ENCODE data around the gene PNPLA5. TPM values are rescaled to one million over a fixed set of nuclear protein-coding genes. Genes with fewer than 3 reads are reported as not detected.
"Not testable (repeated sequence)": the region's sequence is repeated elsewhere in the genome, so short reads cannot be mapped to it uniquely, and the experiment has no call there.

The PNPLA5 gene
- total RNA-seq, 2 experiments from 2014 or later: not detected

GRCh38 chr22:43919106-43919973, 27.5 kb upstream of the PNPLA5 start:
- Mint-ChIP-seq H3K27ac (no peak overlapping the region), H3K27me3 (peaks cover 20% of the 10 kb centered on the region), H3K4me3 (no peak overlapping the region), H3K9me3 (no peaks in the 10 kb centered on the region), H3K36me3 (no peaks in the 10 kb centered on the region), H3K4me1 (peaks cover 3% of the 10 kb centered on the region)
- DNase-seq: no peak
- ATAC-seq (ENCODE audit: low read depth): no peak
- POLR2A ChIA-PET: no interaction called here

DNA sequence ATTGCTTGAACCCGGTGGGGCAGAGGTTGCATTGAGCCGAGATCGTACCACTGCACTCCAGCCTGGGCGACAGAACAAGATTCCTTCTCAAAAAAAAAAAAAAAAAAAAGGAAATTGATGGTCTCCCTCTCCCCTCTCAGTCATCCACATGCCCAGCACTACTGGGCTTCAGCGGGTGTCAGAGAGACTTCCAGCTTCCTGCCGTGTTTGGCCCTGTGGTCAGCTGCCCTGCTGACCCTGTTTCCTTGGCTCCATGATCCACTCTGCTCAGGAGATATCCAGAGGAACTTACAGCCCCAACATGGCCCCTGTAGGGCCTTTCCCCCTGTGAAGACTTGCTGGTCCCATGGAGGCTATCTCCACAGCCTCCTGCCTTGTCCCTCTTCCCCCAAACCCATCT, 25.7 kb upstream of the PNPLA5 start:
- DNase-seq: no peak
- H3K36me3 Mint-ChIP-seq: no peaks in the 10 kb centered on the region

GRCh38 chr22:43911351-43911750, 19.5 kb upstream of the PNPLA5 start:
- H3K27ac Mint-ChIP-seq: no peak overlapping the region
- no peak overlapping the region for H3K4me3 Mint-ChIP-seq
- DNase-seq: no peak
- POLR2A ChIA-PET: no interaction called here
- H3K9me3 Mint-ChIP-seq: no peaks in the 10 kb centered on the region
- H3K36me3 Mint-ChIP-seq: no peaks in the 10 kb centered on the region
- H3K27me3 Mint-ChIP-seq: peaks cover 27% of the 10 kb centered on the region
- no peak for ATAC-seq (ENCODE audit: low read depth)
- no peaks in the 10 kb centered on the region for H3K4me1 Mint-ChIP-seq

More for the DNA sequence above, 25.7 kb upstream of the PNPLA5 start:
- POLR2A ChIA-PET: no interaction called here
- no peak for ATAC-seq (ENCODE audit: low read depth)
- Mint-ChIP-seq H3K27ac (no peak overlapping the region), H3K27me3 (peaks cover 21% of the 10 kb centered on the region), H3K4me3 (no peak overlapping the region), H3K4me1 (no peaks in the 10 kb centered on the region), H3K9me3 (no peaks in the 10 kb centered on the region)

DNA sequence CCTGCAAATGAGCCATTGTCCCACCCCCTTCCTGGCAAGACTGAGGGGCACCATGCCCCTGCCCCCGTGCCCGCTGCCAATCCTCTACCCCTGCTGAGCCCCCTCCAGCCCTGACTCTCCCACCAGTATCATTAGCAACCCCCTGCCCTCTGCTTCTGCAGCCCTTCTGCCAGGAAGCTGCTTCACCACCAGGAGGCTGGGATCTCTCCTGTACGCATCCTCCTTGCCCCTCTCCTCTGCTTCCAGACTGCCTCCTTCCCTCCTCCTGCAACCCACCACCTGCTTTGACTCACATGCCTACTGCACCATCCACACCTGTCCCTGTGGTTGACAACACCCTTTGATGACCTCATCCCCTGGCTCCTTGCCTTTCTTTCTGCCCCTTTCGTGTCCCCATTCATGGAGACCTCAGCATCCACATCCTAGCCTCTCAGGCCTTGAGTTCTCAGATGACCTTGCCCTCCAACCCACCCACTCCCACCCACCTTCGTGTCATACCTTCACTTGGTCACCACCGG, 18.4 kb upstream of the PNPLA5 start:
- Mint-ChIP-seq H3K27ac (no peak overlapping the region), H3K9me3 (no peaks in the 10 kb centered on the region), H3K36me3 (no peaks in the 10 kb centered on the region), H3K27me3 (peaks cover 27% of the 10 kb centered on the region), H3K4me1 (no peaks in the 10 kb centered on the region), H3K4me3 (no peak overlapping the region)
- POLR2A ChIA-PET: no interaction called here
- no peak for DNase-seq
- no peak for ATAC-seq (ENCODE audit: low read depth)

DNA sequence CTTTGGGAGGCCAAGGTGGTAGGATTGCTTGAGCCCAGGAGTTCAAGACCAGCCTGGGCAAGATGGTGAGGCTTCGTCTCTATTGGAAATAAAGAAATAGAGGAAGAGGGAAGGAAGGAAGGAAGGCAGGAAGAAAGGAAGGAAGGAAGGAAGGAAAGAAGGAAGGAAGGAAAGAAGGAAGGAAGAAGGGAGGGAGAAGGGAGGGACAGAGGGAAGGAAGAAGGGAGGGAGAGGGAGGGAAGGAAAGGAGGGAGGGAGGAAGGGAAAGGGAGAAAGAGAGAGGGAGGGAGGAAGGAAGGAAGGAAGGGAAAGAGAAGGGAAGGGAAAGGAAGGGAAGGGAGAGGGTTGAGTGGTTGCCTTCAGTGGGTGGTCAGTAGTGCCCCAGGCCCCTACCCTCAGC, 17.9 kb upstream of the PNPLA5 start:
- Mint-ChIP-seq H3K36me3 (no peaks in the 10 kb centered on the region), H3K4me1 (no peaks in the 10 kb centered on the region), H3K27ac (no peak overlapping the region), H3K9me3 (no peaks in the 10 kb centered on the region), H3K4me3 (no peak overlapping the region), H3K27me3 (peaks cover 27% of the 10 kb centered on the region)
- ATAC-seq (ENCODE audit: low read depth) (no peak), DNase-seq (no peak)
- POLR2A ChIA-PET: no interaction called here

- Mint-ChIP-seq H3K9me3 (no peaks in the 10 kb centered on the region), H3K4me1 (no peaks in the 10 kb centered on the region), H3K27me3 (peaks cover 5% of the 10 kb centered on the region), H3K36me3 (no peaks in the 10 kb centered on the region), H3K27ac (no peak overlapping the region), H3K4me3 (no peak overlapping the region)
- no peak for ATAC-seq (ENCODE audit: low read depth)
- DNase-seq: no peak
- POLR2A ChIA-PET: no interaction called here
Observed at GRCh38 chr22:43905681-43906080, 13.9 kb upstream of the PNPLA5 start.

DNA sequence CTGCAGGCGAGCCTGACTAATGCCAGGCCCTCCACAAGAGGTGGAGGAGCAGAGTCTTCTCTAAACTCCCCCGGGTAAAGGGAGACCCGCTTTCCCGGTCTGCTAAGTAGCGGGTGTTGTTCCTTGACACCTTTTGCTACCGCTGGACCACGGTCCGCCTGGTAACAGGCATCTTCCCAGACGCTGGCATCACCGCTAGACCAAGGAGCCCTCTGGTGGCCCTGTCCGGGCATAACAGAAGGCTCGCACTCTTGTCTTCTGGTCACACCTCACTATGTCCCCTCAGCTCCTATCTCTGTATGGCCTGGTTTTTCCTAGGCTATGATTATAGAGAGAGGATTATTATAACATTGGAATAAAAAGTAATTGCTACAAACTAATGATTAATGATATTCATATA, 12.6 kb upstream of the PNPLA5 start:
- H3K27me3 Mint-ChIP-seq; DNase-seq; ATAC-seq (ENCODE audit: low read depth); H3K27ac Mint-ChIP-seq; POLR2A ChIA-PET; H3K36me3 Mint-ChIP-seq; H3K9me3 Mint-ChIP-seq; H3K4me3 Mint-ChIP-seq; H3K4me1 Mint-ChIP-seq: not testable (repeated sequence)

- H3K27me3 Mint-ChIP-seq; H3K36me3 Mint-ChIP-seq; H3K27ac Mint-ChIP-seq; H3K4me1 Mint-ChIP-seq; ATAC-seq (ENCODE audit: low read depth); H3K4me3 Mint-ChIP-seq; POLR2A ChIA-PET; DNase-seq; H3K9me3 Mint-ChIP-seq: not testable (repeated sequence)
Observed at GRCh38 chr22:43903033-43903432, 11.2 kb upstream of the PNPLA5 start.

GRCh38 chr22:43901976-43902643, 10.3 kb upstream of the PNPLA5 start:
- no peaks in the 10 kb centered on the region for H3K36me3 Mint-ChIP-seq

DNA sequence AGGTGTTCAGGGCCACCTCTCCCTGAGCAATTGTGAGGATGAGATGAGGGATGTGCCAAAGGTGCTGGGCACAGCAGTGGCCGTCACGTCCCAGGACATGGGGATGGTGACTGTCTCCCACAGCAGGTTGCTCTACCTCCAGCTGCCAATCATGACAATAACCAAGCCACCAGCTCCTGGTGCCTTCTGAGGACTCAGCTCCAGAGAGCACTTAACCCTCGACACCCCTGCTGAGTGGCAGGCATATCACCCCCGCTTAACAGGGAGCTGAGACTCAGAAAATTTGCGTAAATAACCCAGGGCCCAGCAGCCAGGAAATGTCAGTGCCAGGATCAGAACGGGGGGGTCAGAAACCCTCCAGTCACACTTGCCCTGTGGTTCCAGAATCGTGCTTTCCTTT, 8.4 kb upstream of the PNPLA5 start:
- no peaks in the 10 kb centered on the region for H3K36me3 Mint-ChIP-seq

More at GRCh38 chr22:43901976-43902643, 10.3 kb upstream of the PNPLA5 start:
- Mint-ChIP-seq H3K27ac (no peak overlapping the region), H3K27me3 (peaks cover 2% of the 10 kb centered on the region), H3K9me3 (no peaks in the 10 kb centered on the region), H3K4me1 (no peaks in the 10 kb centered on the region), H3K4me3 (no peak overlapping the region)
- DNase-seq: no peak
- no peak for ATAC-seq (ENCODE audit: low read depth)
- POLR2A ChIA-PET: no interaction called here

DNA sequence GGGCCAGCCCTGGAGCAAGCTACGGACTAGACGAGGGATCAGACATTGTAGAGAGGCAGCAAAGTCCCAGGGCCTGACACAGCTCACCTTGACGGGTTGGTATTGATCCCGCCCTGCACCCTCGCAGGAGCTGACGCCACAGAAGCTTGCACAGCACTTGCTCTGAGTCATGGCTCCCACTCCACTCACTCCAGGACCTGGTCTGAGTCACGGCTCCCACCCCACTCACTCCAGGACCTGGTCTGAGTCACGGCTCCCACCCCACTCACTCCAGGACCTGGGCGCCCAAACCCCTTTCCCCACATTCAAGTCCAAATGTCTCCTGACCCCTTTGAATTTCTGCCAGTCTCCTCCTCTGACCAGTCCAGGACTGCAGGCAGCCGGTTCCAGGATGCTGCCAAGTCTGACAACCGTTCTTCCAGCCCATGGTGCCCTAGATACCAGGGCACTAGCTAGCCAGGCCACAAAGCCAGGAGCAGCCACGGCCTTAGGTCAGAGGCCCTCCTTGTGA, 6.0 kb upstream of the PNPLA5 start:
- H3K9me3 Mint-ChIP-seq: no peaks in the 10 kb centered on the region
- no peaks in the 10 kb centered on the region for H3K4me1 Mint-ChIP-seq
- DNase-seq (no peak), ATAC-seq (ENCODE audit: low read depth) (no peak)
- POLR2A ChIA-PET: no interaction called here
- H3K27me3 Mint-ChIP-seq: peaks cover 16% of the 10 kb centered on the region
- no peak overlapping the region for H3K27ac Mint-ChIP-seq
- H3K36me3 Mint-ChIP-seq: no peaks in the 10 kb centered on the region
- H3K4me3 Mint-ChIP-seq: no peak overlapping the region

More for the DNA sequence above, 8.4 kb upstream of the PNPLA5 start:
- POLR2A ChIA-PET: no interaction called here
- H3K27me3 Mint-ChIP-seq: peaks cover 6% of the 10 kb centered on the region
- DNase-seq: no peak
- H3K4me1 Mint-ChIP-seq: no peaks in the 10 kb centered on the region
- no peak for ATAC-seq (ENCODE audit: low read depth)
- H3K27ac Mint-ChIP-seq: no peak overlapping the region
- no peak overlapping the region for H3K4me3 Mint-ChIP-seq
- no peaks in the 10 kb centered on the region for H3K9me3 Mint-ChIP-seq

DNA sequence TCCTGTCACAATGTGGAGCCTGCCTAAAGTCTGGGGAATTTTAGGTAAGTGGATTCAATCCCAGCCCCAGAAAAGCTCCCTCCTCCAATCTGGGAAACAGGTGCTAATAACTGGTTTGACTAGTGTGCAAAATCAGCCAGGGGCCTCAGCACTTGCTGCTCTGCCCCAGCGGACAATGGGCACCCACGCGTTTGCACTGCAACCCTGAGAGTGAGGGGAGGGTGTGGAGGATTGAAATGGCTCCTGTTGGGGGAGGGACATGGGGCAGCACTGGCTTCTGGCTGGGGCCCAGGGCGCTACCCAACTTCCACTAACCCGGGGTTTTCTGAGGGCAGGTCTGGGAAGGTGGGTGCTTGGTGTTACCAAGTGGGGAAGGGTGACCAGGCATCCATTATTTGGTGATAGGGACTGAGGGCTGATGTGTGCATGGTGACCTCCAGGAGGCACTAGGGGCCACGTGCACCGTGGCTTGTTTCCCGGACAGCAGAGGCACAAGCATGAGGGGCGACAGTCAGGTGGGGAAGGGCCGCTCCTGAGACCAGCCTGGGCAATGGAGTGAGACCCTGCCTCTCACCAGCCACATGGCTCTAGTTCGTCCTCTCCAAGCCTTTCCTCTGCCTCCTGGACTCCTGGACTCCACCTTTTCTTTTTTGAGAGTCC, 4.3 kb upstream of the PNPLA5 start:
- Mint-ChIP-seq H3K27me3 (peaks cover 27% of the 10 kb centered on the region), H3K27ac (no peak overlapping the region), H3K36me3 (no peaks in the 10 kb centered on the region), H3K4me1 (no peaks in the 10 kb centered on the region), H3K9me3 (no peaks in the 10 kb centered on the region), H3K4me3 (no peak overlapping the region)
- ATAC-seq (ENCODE audit: low read depth): no peak
- POLR2A ChIA-PET: no interaction called here
- DNase-seq: no peak

DNA sequence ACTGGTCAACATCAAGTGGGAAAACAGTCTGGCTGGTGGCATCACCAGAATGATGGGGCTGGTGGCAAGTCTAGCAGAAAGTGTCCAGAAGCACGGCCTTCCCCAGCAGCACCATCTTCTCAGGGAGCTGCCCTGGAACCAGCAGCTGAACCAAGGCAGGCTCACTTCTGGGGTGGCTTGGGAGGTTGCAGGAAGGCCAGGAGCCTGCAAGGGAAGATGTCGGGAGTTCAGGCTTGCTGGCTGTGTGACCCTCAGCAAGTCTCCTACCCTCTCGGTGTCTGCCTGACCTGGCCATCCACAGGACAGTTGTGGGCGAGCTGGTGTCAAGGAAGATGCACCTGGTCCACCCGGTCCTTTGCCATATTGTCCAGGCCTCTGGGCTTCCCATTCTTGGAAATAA, 2.3 kb upstream of the PNPLA5 start:
- peaks cover 38% of the 10 kb centered on the region for H3K27me3 Mint-ChIP-seq
- H3K9me3 Mint-ChIP-seq: no peaks in the 10 kb centered on the region
- POLR2A ChIA-PET: no interaction called here
- DNase-seq (no peak), ATAC-seq (ENCODE audit: low read depth) (no peak)
- H3K4me3 Mint-ChIP-seq: no peak overlapping the region
- H3K36me3 Mint-ChIP-seq: no peaks in the 10 kb centered on the region
- H3K27ac Mint-ChIP-seq: no peak overlapping the region
- no peaks in the 10 kb centered on the region for H3K4me1 Mint-ChIP-seq
